Measurements from ENCODE around the gene PRMT2.
"Not testable (repeated sequence)": the region's sequence is repeated elsewhere in the genome, so short reads cannot be mapped to it uniquely, and the experiment has no call there.

The PRMT2 gene

GRCh38 chr21:46645840-46646239, 10.4 kb downstream of the PRMT2 start:
- DNase-seq = no peak

DNA sequence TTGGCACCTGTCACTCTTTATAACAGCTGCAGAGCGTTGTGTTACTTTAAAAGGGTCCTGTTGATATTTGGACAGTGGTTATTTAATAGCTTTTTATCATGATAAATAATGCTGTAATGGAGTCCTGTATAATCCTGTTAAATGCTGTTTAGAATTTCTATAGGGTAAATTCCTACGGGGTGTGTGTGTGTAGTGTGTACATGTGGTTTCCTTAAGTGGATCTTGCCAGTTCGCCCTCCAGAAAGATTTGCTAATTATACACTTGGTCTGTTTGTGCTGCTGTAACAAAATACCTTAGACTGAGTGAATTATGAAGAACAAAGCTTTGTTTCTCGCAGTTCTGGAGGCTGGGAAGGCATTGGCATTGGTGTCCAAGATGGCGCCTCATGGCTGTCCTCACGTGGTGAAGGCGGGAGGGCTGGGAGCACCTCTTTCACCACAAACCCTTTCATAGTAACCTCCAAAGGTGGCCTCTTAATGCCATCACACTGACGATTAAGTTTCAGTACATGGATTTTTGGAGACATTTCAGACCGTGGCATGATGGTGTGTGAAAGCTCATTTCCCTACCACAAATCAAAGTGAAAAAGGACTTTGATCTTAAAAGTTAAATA, 11.2 kb downstream of the PRMT2 start:
- DNase-seq = no peak

- DNase-seq = no peak
These were observed 13.1 kb downstream of the PRMT2 start for GRCh38 chr21:46648539-46648938.

- no peak for DNase-seq
These were observed 13.9 kb downstream of the PRMT2 start for GRCh38 chr21:46649356-46649755.

DNA sequence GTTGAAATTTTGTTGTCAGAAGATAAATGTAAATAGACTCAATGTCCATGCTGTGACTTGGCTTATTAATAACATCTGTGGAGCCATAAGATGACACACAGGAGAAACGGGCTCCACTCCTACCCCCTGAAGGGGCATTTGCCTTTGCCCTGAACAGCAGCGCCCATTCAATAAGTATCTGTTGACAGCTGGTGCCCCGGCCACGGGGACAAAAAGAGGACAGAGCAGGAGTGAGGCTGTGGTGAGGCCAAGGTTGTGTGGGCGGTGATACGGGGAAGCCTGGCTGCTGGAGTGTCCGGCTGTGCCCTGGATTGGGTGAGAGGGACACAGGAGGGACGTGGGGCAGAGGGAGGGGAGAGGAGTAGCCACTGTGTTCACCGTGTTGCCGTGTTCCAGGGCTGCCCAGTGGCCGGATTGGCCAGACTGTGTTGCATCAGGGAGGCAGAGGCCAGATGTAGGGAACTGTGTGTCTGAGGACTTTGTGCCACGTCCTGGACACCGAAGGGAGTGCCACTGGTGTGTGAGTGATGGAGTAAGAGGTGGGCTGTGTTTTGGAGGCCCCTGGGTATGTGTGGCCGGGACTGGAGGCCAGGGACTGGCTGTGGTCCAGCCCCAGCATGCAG, 15.1 kb downstream of the PRMT2 start:
- no peak for DNase-seq

DNA sequence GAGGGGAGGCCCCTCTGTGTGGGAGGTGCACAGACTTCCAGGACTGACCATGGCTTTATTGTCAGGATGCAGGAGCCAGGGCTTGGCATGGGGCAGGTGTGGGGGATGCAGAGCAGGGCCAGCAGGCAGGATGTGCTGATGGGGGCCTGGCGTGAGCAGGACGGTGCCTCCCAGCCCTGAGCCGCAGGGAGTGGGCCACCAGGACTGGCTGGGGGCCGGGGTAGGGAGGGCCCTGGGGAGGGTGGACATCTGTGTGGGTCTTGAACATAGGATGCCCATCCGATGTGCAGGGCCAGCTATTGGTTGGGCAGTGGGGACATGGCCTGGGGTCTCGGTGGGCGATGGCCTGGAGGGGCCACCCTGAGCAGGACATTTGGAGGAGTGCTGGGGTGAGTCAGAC, 15.6 kb downstream of the PRMT2 start:
- no peak for DNase-seq

DNA sequence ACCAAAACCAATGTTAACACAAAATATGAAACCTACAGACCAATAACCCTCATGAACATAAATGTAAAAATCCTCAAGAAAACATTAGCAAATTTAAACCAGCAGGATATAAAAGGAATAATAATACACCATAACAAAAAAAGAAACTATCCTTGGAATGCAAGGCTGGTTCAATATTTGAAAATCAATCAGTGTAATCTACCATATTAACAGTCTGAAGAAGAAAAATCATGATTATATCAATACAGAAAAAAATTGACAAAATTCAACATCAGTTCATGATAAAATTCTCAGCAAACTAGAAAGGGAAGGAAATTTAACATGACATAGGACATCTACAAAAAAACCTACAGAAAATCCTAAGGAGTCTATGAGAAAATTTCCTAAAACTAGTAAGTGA, 19.8 kb downstream of the PRMT2 start:
- no peak for DNase-seq

DNA sequence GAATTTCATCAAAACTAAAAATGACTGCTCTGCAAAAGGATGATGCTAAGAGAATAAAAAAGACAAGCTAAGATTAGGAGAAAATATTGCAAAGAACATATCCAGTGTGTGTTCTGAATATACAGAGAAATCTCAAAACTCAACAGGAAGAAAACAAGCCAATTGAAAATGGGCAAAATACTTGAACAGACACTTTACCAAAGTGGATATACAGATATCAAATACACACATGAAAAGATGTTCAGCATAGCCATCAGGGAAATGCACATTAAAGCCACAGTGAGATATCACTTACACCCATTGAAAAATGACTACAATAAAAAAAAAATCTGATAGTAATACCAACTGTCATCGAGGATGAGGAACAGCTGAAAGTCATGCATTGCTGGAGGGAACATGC, 21.3 kb downstream of the PRMT2 start:
- DNase-seq = no peak

- DNase-seq = no peak
These were observed 25.0 kb downstream of the PRMT2 start for GRCh38 chr21:46660505-46660904.

- DNase-seq = no peak
These were observed 25.7 kb downstream of the PRMT2 start for GRCh38 chr21:46661211-46661625.

GRCh38 chr21:46661642-46662366, 26.3 kb downstream of the PRMT2 start:
- DNase-seq = no peak

DNA sequence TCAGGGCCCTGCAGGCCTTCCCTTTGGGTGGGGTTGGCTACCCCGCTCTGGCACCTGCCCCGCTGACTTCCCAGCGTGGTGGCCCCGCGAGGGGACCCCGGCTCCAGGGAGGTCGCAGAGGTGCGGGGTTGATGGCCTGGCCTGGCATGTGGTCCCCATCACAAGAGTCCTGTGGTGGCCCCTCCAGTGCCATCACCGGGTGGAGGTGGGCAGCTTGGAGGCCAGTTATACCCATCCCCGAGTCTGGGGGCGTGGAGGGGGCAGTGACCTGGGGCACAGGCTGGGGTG, 26.8 kb downstream of the PRMT2 start:
- no peak for DNase-seq

GRCh38 chr21:46662765-46663500, 27.5 kb downstream of the PRMT2 start:
- no peak for DNase-seq

- DNase-seq = no peak
These were observed 28.3 kb downstream of the PRMT2 start for GRCh38 chr21:46663754-46664153.

DNA sequence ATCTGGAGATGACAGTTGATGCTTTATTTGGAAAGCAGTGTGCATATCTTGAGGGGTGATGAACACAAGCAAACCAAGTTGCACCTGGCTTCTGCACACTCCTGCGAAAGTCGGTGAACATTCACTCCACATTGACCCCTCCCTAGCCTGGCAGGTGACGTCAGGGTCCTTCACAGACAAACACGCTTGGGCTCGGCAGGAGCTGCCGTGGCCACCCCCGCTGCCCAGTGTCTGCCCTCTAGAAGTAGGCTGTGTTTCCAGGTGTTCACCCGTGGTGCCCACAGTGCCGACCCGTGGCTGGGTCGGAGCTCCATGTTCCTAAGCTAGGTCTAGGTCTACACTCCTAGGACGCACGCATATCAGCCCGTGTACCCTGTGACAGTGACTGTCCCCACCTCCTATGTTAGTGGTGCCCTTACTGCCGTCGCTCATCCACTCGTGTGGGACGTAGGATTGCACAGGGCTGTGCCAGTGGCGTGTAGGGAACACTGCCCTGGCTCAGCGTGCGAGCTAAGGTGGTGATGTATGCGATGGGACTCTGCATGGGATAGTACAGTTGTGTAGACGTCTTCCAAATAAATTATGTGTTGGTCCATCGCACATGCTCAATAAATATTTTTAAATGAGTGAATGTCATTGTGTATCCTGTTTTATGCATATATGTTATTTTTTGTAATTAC, 29.0 kb downstream of the PRMT2 start:
- no peak for DNase-seq

GRCh38 chr21:46665566-46665965, 30.1 kb downstream of the PRMT2 start:
- no peak for DNase-seq

DNA sequence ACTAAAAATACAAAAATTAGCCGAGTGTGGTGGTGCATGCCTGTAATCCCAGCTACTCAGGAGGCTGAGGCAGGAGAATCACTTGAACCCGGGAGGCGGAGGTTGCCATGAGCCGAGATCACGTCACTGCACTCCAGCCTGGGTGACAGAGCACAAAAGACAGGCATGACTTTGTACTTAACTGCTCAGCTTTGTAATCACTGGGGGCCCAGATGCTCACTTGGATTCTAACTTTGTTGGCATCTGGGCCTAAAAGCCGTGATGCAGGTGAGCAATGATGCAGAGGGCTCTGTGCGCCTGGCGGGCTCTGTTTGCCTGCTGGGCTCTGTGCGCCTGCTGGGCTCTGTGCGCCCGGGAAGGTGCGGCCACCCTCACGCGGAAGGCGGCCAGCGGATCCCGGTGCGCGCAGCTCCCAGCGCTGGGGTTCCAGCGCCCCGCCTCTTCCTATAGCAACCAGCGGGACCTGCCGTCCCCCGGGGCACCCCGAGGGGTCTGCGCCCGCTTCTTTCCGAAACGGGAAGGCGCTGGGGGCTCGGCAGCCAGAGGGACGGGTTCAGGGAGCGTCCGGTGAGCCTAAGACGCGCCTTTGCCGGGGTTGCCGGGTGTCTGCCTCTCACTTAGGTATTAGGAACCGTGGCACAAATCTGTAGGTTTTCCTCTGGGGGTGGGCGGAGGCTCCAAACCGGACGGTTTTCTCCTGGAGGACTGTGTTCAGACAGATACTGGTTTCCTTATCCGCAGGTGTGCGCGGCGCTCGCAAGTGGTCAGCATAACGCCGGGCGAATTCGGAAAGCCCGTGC, 31.7 kb downstream of the PRMT2 start:
- DNase-seq = peak; percentile 45

GRCh38 chr21:46667741-46668380, 32.4 kb downstream of the PRMT2 start:
- DNase-seq = peak; percentile 34

DNA sequence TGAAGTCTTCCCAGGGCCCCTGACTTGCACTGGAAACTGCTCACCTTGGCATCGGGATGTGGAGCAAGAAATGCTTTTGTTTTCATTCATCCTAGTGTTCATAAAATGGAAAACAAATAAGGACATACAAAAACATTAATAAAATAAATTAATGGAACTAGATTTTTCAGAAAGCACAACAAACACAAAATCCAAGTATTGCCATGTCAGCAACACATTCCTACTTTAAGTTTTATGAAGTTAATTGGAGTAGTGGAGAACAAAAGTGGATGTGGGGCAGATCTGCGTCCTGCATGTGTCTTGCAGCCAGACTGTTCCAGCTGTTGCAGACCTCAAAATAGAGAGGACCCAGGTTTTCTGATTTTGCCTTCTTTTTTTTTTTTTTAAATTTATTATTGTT, 32.9 kb downstream of the PRMT2 start:
- DNase-seq = no peak

GRCh38 chr21:46668904-46669303, 33.4 kb downstream of the PRMT2 start:
- DNase-seq = not testable (repeated sequence)

DNA sequence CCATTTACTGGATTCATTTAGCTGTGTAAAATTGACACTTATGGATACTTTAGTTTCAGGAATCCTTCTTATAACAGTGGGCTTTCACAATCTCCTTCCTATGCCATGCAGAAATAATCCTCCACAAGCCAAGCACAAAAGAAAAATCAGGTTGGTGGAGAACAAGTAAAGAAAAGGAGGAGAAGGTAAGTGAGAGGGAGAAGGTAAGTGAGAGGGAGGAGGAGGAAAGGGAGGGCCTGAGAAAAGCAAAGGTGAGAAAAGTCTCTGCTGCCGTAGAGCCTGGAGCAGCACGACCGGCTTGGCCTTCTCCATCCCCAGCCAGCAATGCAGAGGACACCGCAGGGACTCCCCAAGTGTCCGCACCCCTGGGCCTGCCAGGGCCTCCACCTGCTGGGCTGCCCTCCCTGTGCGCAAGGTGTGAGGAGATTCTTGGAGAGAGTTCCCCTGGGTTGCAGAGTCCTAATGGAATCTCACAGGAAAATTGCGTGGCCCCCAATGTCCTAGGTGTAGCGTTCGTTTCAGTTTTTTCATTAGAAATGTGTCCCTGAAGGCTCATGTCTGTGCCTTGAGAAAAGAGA, 39.0 kb downstream of the PRMT2 start:
- no peak for DNase-seq
